ENCODE data around the gene RAPGEF1.

The RAPGEF1 gene

GRCh38 chr9:131728961-131729360, 10.9 kb downstream of the RAPGEF1 start:
- DNase-seq (ENCODE audit: low read depth, low spot score) = no peak
- no peaks in the 10 kb centered on the region for H3K36me3 ChIP-seq (ENCODE audit: insufficient read depth, low read length)
- H3K9me3 ChIP-seq (ENCODE audit: low read depth, low read length) = no peaks in the 10 kb centered on the region
- H3K27ac ChIP-seq = no peak overlapping the region
- TF ChIP-seq EZH2 (IDR thresholded peaks at IDR 0.05) = no peak
- no peak for TF ChIP-seq FOXP2 (optimal IDR thresholded peaks at IDR 0.05; ENCODE audit: control extremely low read depth, extremely low read length, insufficient read depth)
- TF ChIP-seq POLR2AphosphoS5 (IDR thresholded peaks at IDR 0.05; ENCODE audit: borderline replicate concordance, low read depth, low read length) = no peak
- no peak overlapping the region for H3K4me3 ChIP-seq
- H3K9ac ChIP-seq (ENCODE audit: insufficient read length) = no peak overlapping the region

DNA sequence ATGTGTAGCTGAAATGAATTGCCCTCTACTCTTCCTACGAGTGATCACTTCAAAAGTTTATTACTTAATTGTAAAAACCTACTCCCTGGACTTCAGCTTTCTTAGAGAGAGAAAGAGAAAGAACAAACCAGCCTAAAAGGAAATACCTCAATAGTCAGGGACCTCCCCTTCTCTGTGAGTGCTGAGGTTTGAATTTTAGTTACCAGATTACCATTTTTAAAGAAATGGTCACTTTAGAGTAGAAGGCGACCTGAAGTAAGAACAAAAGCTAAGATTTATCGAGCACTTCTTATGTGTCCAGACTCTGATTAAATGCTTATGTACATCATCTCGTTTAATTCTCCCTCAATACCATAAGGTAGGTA, 11.3 kb downstream of the RAPGEF1 start:
- no peaks in the 10 kb centered on the region for H3K36me3 ChIP-seq (ENCODE audit: insufficient read depth, low read length)
- TF ChIP-seq FOXP2 (optimal IDR thresholded peaks at IDR 0.05; ENCODE audit: control extremely low read depth, extremely low read length, insufficient read depth) = no peak
- no peak for TF ChIP-seq POLR2AphosphoS5 (IDR thresholded peaks at IDR 0.05; ENCODE audit: borderline replicate concordance, low read depth, low read length)
- TF ChIP-seq EZH2 (IDR thresholded peaks at IDR 0.05) = no peak
- H3K4me3 ChIP-seq = no peak overlapping the region
- peak overlapping the region; percentile 25 for H3K9ac ChIP-seq (ENCODE audit: insufficient read length)
- DNase-seq (ENCODE audit: low read depth, low spot score) = no peak
- H3K27ac ChIP-seq = no peak overlapping the region
- no peaks in the 10 kb centered on the region for H3K9me3 ChIP-seq (ENCODE audit: low read depth, low read length)

GRCh38 chr9:131727795-131728545, 11.9 kb downstream of the RAPGEF1 start:
- TF ChIP-seq FOXP2 (optimal IDR thresholded peaks at IDR 0.05; ENCODE audit: control extremely low read depth, extremely low read length, insufficient read depth) (no peak), POLR2AphosphoS5 (IDR thresholded peaks at IDR 0.05; ENCODE audit: borderline replicate concordance, low read depth, low read length) (no peak), EZH2 (IDR thresholded peaks at IDR 0.05) (no peak)
- Histone ChIP-seq H3K36me3 (ENCODE audit: insufficient read depth, low read length) (no peaks in the 10 kb centered on the region), H3K9me3 (ENCODE audit: low read depth, low read length) (no peaks in the 10 kb centered on the region), H3K27ac (no peak overlapping the region), H3K9ac (ENCODE audit: insufficient read length) (peak overlapping the region; percentile 25), H3K4me3 (no peak overlapping the region)
- no peak for DNase-seq (ENCODE audit: low read depth, low spot score)

- Histone ChIP-seq H3K9ac (ENCODE audit: insufficient read length) (no peak overlapping the region), H3K36me3 (ENCODE audit: insufficient read depth, low read length) (no peaks in the 10 kb centered on the region), H3K4me3 (no peak overlapping the region), H3K9me3 (ENCODE audit: low read depth, low read length) (no peaks in the 10 kb centered on the region), H3K27ac (no peak overlapping the region)
- TF ChIP-seq EZH2 (IDR thresholded peaks at IDR 0.05) (no peak), POLR2AphosphoS5 (IDR thresholded peaks at IDR 0.05; ENCODE audit: borderline replicate concordance, low read depth, low read length) (no peak), FOXP2 (optimal IDR thresholded peaks at IDR 0.05; ENCODE audit: control extremely low read depth, extremely low read length, insufficient read depth) (no peak)
- DNase-seq (ENCODE audit: low read depth, low spot score) = no peak
Measured at GRCh38 chr9:131727184-131727759, 12.6 kb downstream of the RAPGEF1 start.

DNA sequence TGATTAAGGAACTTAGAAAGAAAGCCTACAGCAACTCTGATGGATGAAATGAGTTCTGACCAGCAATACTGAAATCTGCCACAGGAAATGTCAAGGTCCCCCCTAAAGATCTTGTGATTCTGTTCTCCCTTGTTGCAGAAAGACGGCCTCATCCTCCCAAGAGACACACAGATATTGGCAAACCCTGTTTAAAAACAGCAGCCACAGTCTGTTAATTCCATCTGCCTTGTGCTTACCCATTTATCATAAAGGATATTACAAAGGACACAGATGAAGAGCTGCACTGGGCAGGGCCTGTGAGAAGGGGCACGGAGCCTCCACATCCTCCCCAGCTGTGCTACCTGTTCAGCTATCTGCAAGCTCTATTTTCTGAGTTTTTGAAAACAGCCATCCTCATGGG, 15.2 kb downstream of the RAPGEF1 start:
- no peak for DNase-seq (ENCODE audit: low read depth, low spot score)
- H3K4me3 ChIP-seq = no peak overlapping the region
- no peak overlapping the region for H3K9ac ChIP-seq (ENCODE audit: insufficient read length)
- H3K9me3 ChIP-seq (ENCODE audit: low read depth, low read length) = no peaks in the 10 kb centered on the region
- H3K36me3 ChIP-seq (ENCODE audit: insufficient read depth, low read length) = no peaks in the 10 kb centered on the region
- TF ChIP-seq POLR2AphosphoS5 (IDR thresholded peaks at IDR 0.05; ENCODE audit: borderline replicate concordance, low read depth, low read length) (no peak), EZH2 (IDR thresholded peaks at IDR 0.05) (no peak), FOXP2 (optimal IDR thresholded peaks at IDR 0.05; ENCODE audit: control extremely low read depth, extremely low read length, insufficient read depth) (no peak)
- no peak overlapping the region for H3K27ac ChIP-seq

GRCh38 chr9:131723632-131724031, 16.2 kb downstream of the RAPGEF1 start:
- Histone ChIP-seq H3K4me3 (no peak overlapping the region), H3K36me3 (ENCODE audit: insufficient read depth, low read length) (no peaks in the 10 kb centered on the region), H3K9me3 (ENCODE audit: low read depth, low read length) (no peaks in the 10 kb centered on the region), H3K27ac (no peak overlapping the region), H3K9ac (ENCODE audit: insufficient read length) (no peak overlapping the region)
- no peak for TF ChIP-seq EZH2 (IDR thresholded peaks at IDR 0.05)
- no peak for TF ChIP-seq FOXP2 (optimal IDR thresholded peaks at IDR 0.05; ENCODE audit: control extremely low read depth, extremely low read length, insufficient read depth)
- no peak for TF ChIP-seq POLR2AphosphoS5 (IDR thresholded peaks at IDR 0.05; ENCODE audit: borderline replicate concordance, low read depth, low read length)
- DNase-seq (ENCODE audit: low read depth, low spot score) = no peak

GRCh38 chr9:131722255-131722654, 17.6 kb downstream of the RAPGEF1 start:
- H3K9ac ChIP-seq (ENCODE audit: insufficient read length) = no peak overlapping the region
- no peaks in the 10 kb centered on the region for H3K9me3 ChIP-seq (ENCODE audit: low read depth, low read length)
- no peak overlapping the region for H3K4me3 ChIP-seq
- no peaks in the 10 kb centered on the region for H3K36me3 ChIP-seq (ENCODE audit: insufficient read depth, low read length)
- no peak for DNase-seq (ENCODE audit: low read depth, low spot score)
- H3K27ac ChIP-seq = no peak overlapping the region
- TF ChIP-seq FOXP2 (optimal IDR thresholded peaks at IDR 0.05; ENCODE audit: control extremely low read depth, extremely low read length, insufficient read depth) = no peak
- TF ChIP-seq POLR2AphosphoS5 (IDR thresholded peaks at IDR 0.05; ENCODE audit: borderline replicate concordance, low read depth, low read length) = no peak
- TF ChIP-seq EZH2 (IDR thresholded peaks at IDR 0.05) = no peak

DNA sequence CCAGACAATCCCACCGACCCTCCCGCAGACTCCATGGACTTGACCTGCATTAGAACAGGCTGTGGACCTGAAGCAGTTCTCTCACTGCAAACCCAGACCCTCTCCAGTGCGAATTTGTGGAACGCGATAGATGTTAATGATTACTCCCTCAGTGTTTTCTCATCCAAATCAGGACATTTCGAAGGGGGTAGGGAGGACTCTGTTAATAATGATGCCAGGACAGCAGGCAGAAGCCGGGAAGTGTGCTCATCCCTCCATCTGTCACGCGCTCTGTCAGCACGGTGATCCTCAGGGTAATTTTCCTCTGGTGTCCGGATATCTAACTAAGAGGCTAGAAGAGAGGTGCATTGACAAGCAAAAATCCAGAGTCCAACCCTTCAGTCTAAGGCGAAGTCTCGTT, 18.8 kb downstream of the RAPGEF1 start:
- no peaks in the 10 kb centered on the region for H3K9me3 ChIP-seq (ENCODE audit: low read depth, low read length)

More for the DNA sequence above, 18.8 kb downstream of the RAPGEF1 start:
- H3K27ac ChIP-seq = no peak overlapping the region
- no peaks in the 10 kb centered on the region for H3K36me3 ChIP-seq (ENCODE audit: insufficient read depth, low read length)
- H3K9ac ChIP-seq (ENCODE audit: insufficient read length) = no peak overlapping the region
- no peak for TF ChIP-seq FOXP2 (optimal IDR thresholded peaks at IDR 0.05; ENCODE audit: control extremely low read depth, extremely low read length, insufficient read depth)
- TF ChIP-seq POLR2AphosphoS5 (IDR thresholded peaks at IDR 0.05; ENCODE audit: borderline replicate concordance, low read depth, low read length) = no peak
- no peak for TF ChIP-seq EZH2 (IDR thresholded peaks at IDR 0.05)
- DNase-seq (ENCODE audit: low read depth, low spot score) = no peak
- H3K4me3 ChIP-seq = no peak overlapping the region

Data from SK-N-MC (cell line).